Measurements from ENCODE around the gene TMEM109.

Gene TMEM109

GRCh38 chr11:60918251-60918938 is 4.4 kb downstream of the TMEM109 start:
- TF ChIP-seq, protein P1, sequence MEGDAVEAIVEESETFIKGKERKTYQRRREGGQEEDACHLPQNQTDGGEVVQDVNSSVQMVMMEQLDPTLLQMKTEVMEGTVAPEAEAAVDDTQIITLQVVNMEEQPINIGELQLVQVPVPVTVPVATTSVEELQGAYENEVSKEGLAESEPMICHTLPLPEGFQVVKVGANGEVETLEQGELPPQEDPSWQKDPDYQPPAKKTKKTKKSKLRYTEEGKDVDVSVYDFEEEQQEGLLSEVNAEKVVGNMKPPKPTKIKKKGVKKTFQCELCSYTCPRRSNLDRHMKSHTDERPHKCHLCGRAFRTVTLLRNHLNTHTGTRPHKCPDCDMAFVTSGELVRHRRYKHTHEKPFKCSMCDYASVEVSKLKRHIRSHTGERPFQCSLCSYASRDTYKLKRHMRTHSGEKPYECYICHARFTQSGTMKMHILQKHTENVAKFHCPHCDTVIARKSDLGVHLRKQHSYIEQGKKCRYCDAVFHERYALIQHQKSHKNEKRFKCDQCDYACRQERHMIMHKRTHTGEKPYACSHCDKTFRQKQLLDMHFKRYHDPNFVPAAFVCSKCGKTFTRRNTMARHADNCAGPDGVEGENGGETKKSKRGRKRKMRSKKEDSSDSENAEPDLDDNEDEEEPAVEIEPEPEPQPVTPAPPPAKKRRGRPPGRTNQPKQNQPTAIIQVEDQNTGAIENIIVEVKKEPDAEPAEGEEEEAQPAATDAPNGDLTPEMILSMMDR (IDR thresholded peaks at IDR 0.05; ENCODE audit: low read depth, low read length, missing control alignments), result no peak
- no peak overlapping the region for H3K4me3 ChIP-seq (replicated peaks; ENCODE audit: low read depth, low read length)
- DNase-seq (ENCODE audit: extremely low read depth, low read depth), result no peak

DNA sequence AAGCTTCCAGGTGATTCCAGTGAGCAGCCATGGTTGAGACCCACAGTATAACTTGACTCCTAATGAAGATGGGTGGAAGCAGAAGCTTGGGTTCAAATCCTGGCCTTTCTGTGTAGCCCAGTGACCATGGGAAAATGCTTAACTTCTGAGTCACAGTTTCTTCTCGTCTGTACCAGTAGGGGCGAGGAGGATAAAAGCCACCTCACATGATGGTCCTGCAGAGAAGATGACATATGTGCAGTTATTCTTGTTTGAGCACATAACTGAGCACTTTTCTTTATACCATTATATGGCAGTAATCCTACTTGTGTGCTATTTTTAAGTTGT is 4.9 kb downstream of the TMEM109 start:
- H3K4me3 ChIP-seq (replicated peaks; ENCODE audit: low read depth, low read length), result no peak overlapping the region
- TF ChIP-seq, protein P1 (IDR thresholded peaks at IDR 0.05; ENCODE audit: low read depth, low read length, missing control alignments), result no peak

DNA sequence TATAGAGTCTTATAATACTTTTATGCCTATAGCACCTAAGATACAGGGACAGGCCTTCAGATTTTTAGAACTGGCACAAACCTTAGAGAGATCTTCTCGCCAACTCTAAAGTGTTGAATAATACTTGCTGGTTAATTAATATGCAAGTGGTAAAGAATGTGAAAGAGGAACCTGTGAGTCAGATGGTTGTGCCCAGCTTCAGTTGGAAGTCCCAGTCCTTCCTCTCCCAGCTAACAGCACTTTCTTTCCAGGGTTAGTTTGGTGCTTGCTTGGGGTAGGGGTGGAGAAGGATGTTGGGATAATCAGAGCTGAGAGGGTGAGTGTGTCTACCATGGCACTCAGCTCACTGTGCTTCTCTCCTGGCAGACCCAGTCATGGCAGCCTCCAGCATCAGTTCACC is 5.4 kb downstream of the TMEM109 start:
- TF ChIP-seq, protein P1 (IDR thresholded peaks at IDR 0.05; ENCODE audit: low read depth, low read length, missing control alignments), result no peak
- no peak for DNase-seq (ENCODE audit: extremely low read depth, low read depth)
- H3K4me3 ChIP-seq (replicated peaks; ENCODE audit: low read depth, low read length), result no peak overlapping the region

More for the DNA sequence above, 4.9 kb downstream of the TMEM109 start:
- no peak for DNase-seq (ENCODE audit: extremely low read depth, low read depth)

GRCh38 chr11:60919956-60920355 is 6.0 kb downstream of the TMEM109 start:
- no peak for DNase-seq (ENCODE audit: extremely low read depth, low read depth)
- TF ChIP-seq, protein P1 (IDR thresholded peaks at IDR 0.05; ENCODE audit: low read depth, low read length, missing control alignments), result no peak
- H3K4me3 ChIP-seq (replicated peaks; ENCODE audit: low read depth, low read length), result no peak overlapping the region

DNA sequence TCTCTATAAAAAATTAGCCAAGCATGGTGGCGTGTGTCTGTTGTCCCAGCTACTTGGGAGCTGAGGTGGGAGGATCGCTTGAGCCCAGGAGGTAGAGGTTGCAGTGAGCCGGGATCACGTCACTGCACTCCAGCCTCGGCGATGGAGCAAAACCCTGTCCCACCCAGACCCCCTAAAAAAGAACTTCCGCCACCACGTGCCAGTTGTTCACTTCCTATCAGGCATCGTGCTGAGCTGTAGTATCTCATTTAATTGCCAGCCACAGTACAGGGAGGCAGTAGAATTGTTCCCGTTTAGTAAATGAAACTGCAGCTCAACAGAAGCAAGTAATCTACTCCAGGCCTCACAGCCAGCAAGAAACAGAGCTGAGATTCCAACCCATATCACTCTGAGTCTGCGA is 7.3 kb downstream of the TMEM109 start:
- no peak for DNase-seq (ENCODE audit: extremely low read depth, low read depth)
- TF ChIP-seq, protein P1 (IDR thresholded peaks at IDR 0.05; ENCODE audit: low read depth, low read length, missing control alignments), result no peak

GRCh38 chr11:60921777-60922335 is 7.9 kb downstream of the TMEM109 start:
- H3K4me3 ChIP-seq (replicated peaks; ENCODE audit: low read depth, low read length), result no peak overlapping the region
- TF ChIP-seq, protein P1 (IDR thresholded peaks at IDR 0.05; ENCODE audit: low read depth, low read length, missing control alignments), result no peak
- no peak for DNase-seq (ENCODE audit: extremely low read depth, low read depth)

More for the DNA sequence above, 7.3 kb downstream of the TMEM109 start:
- H3K4me3 ChIP-seq (replicated peaks; ENCODE audit: low read depth, low read length), result no peak overlapping the region

Data from HFF-Myc (cell line).